HEK293 (cell line): ENCODE measurements around the gene ATF6.

Experiments used
- CTCF ChIA-PET: fragments of 350-600 bp; formaldehyde crosslinking; extraction: SDS; loops from one replicate; lab custom pipeline; 2021; ENCODE audit warnings: antibody characterized with exemption; lab: Yijun Ruan, JAX
- POLR2A ChIA-PET: fragments of 300-600 bp; formaldehyde crosslinking; extraction: SDS; loops from one replicate; lab custom pipeline; 2020; ENCODE audit warnings: antibody characterized with exemption, inconsistent platforms; lab: Yijun Ruan, JAX
- H3K27ac ChIP-seq: fragments of 200-500 bp; sonication (Bioruptor generic); 2 replicates; pipeline ENCODE4 v1.5.1; 2014; ENCODE audit warnings: low read depth, low read length, control low read depth, inconsistent platforms; ENCODE audit errors: extremely low read depth
- H3K36me3 ChIP-seq, 2 experiments: fragments of 200-500 bp in 1 of 2; sonication (Bioruptor generic) in 1 of 2; 1 replicate in 1 of 2; 2 replicates in 1 of 2; pipeline ENCODE4 v1.5.1; 2014 to 2017; ENCODE audit warnings: inconsistent platforms in 2 of 2, low read length in 2 of 2; ENCODE audit not compliant: control insufficient read depth in 2 of 2, insufficient read depth in 1 of 2
- H3K4me1 ChIP-seq: fragments of 200-500 bp; sonication (Bioruptor generic); 2 replicates; pipeline ENCODE4 v1.5.1; 2014; ENCODE audit warnings: mild to moderate bottlenecking, low read length, inconsistent platforms; ENCODE audit not compliant: control insufficient read depth, insufficient read depth
- H3K4me3 ChIP-seq: 2 replicates; pipeline ENCODE4 v1.5.1; 2011; ENCODE audit warnings: low read depth, mild to moderate bottlenecking, control low read depth, low read length, moderate library complexity
- H3K9me3 ChIP-seq: fragments of 200-500 bp; sonication (Bioruptor generic); 2 replicates; pipeline ENCODE4 v1.5.1; 2014; ENCODE audit warnings: low read depth, low read length, inconsistent platforms; ENCODE audit not compliant: control insufficient read depth, insufficient read depth
- RBAK ChIP-seq: fragments of 450-650 bp; formaldehyde crosslinking; IDR thresholded peaks from 2 replicates; pipeline ENCODE4 v1.5.1; 2016; ENCODE audit warnings: missing biosample characterization, missing genetic modification characterization
- REPIN1 ChIP-seq: fragments of 450-650 bp; formaldehyde crosslinking; IDR thresholded peaks from 2 replicates; pipeline ENCODE4 v1.5.1; 2017; ENCODE audit warnings: missing biosample characterization, missing genetic modification characterization, low read depth
- TSHZ1 ChIP-seq: fragments of 450-650 bp; formaldehyde crosslinking; IDR thresholded peaks from 2 replicates; pipeline ENCODE4 v1.5.1; 2016; ENCODE audit warnings: missing biosample characterization, missing genetic modification characterization, borderline replicate concordance
- ZBTB49 ChIP-seq: fragments of 450-650 bp; formaldehyde crosslinking; IDR thresholded peaks from 2 replicates; pipeline ENCODE4 v1.5.1; 2016; ENCODE audit warnings: missing biosample characterization, missing genetic modification characterization, low read depth
- ZEB2 ChIP-seq: fragments of 450-650 bp; formaldehyde crosslinking; IDR thresholded peaks from 2 replicates; pipeline ENCODE4 v1.5.1; 2016; ENCODE audit warnings: missing biosample characterization, missing genetic modification characterization
- ZFP41 ChIP-seq: fragments of 450-650 bp; formaldehyde crosslinking; IDR thresholded peaks from 2 replicates; pipeline ENCODE4 v1.5.1; 2016; ENCODE audit warnings: missing biosample characterization, missing genetic modification characterization, borderline replicate concordance
- ZNF114 ChIP-seq: fragments of 450-650 bp; formaldehyde crosslinking; IDR thresholded peaks from 2 replicates; pipeline ENCODE4 v1.5.0; 2017; ENCODE audit warnings: missing biosample characterization, missing genetic modification characterization
- ZNF157 ChIP-seq: fragments of 450-650 bp; formaldehyde crosslinking; IDR thresholded peaks from 2 replicates; pipeline ENCODE4 v1.5.1; 2016; ENCODE audit warnings: missing biosample characterization, missing genetic modification characterization
- ZNF202 ChIP-seq: fragments of 450-650 bp; formaldehyde crosslinking; IDR thresholded peaks from 2 replicates; pipeline ENCODE4 v1.5.1; 2016; ENCODE audit warnings: missing biosample characterization, missing genetic modification characterization, borderline replicate concordance
- ZNF211 ChIP-seq: fragments of 450-650 bp; formaldehyde crosslinking; IDR thresholded peaks from 2 replicates; pipeline ENCODE4 v1.5.1; 2016; ENCODE audit warnings: low read depth, missing biosample characterization, missing genetic modification characterization
- ZNF248 ChIP-seq: fragments of 450-650 bp; formaldehyde crosslinking; IDR thresholded peaks from 2 replicates; pipeline ENCODE4 v1.5.1; 2017; ENCODE audit warnings: missing biosample characterization, missing genetic modification characterization
- ZNF292 ChIP-seq: fragments of 450-650 bp; formaldehyde crosslinking; IDR thresholded peaks from 2 replicates; pipeline ENCODE4 v1.5.1; 2016; ENCODE audit warnings: low read depth, missing biosample characterization, missing genetic modification characterization, borderline replicate concordance
- ZNF350 ChIP-seq: fragments of 450-650 bp; formaldehyde crosslinking; IDR thresholded peaks from 2 replicates; pipeline ENCODE4 v1.5.0; 2017; ENCODE audit warnings: missing biosample characterization, mild to moderate bottlenecking, missing genetic modification characterization
- ZNF426 ChIP-seq: fragments of 450-650 bp; formaldehyde crosslinking; IDR thresholded peaks from 2 replicates; pipeline ENCODE4 v1.5.1; 2017; ENCODE audit warnings: missing biosample characterization, missing genetic modification characterization, mild to moderate bottlenecking, inconsistent platforms, moderate library complexity
- ZNF544 ChIP-seq: fragments of 450-650 bp; formaldehyde crosslinking; IDR thresholded peaks from 2 replicates; pipeline ENCODE4 v1.5.0; 2017; ENCODE audit warnings: missing biosample characterization, missing genetic modification characterization
- ZNF548 ChIP-seq: fragments of 450-650 bp; formaldehyde crosslinking; IDR thresholded peaks from 2 replicates; pipeline ENCODE4 v1.5.1; 2016; ENCODE audit warnings: missing biosample characterization, missing genetic modification characterization
- ZNF837 ChIP-seq: fragments of 450-650 bp; formaldehyde crosslinking; IDR thresholded peaks from 2 replicates; pipeline ENCODE4 v1.5.1; 2016; ENCODE audit warnings: missing biosample characterization, missing genetic modification characterization
- ZSCAN23 ChIP-seq: fragments of 450-650 bp; formaldehyde crosslinking; IDR thresholded peaks from 2 replicates; pipeline ENCODE4 v1.5.1; 2016; ENCODE audit warnings: missing biosample characterization, missing genetic modification characterization
- TF ChIP-seq, protein P1 (sequence below): fragments of 450-650 bp; formaldehyde crosslinking; IDR thresholded peaks from 2 replicates; pipeline ENCODE4 v1.5.1; 2016; ENCODE audit warnings: missing biosample characterization, missing genetic modification characterization
- TF ChIP-seq, protein P2 (sequence below): fragments of 450-650 bp; formaldehyde crosslinking; IDR thresholded peaks from 2 replicates; pipeline ENCODE4 v1.5.1; 2016; ENCODE audit warnings: missing biosample characterization, missing genetic modification characterization

ATF6 gene

DNA sequence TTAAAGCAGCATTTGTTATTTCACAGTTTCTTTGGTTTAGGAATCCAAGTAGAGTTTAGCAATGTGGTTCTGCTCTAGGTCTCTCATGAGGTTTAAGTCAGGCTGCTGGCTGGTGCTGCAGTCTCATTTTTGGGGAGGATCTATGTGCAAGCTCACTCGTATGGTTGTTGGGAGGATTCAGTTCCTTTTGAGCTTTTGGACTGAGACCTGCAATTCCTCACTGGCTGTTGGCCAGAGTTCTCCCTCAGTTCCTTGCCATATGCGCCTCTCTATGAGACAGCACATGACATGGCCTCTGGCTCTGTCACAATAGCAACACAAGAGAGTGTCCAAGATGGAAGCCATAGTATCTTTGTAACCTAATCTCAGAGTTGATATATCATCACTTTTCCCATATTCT lies 166.5 kb downstream of the ATF6 start:
- Histone ChIP-seq H3K4me1 (no peaks in the 10 kb centered on the region), H3K36me3 (no peaks in the 10 kb centered on the region), H3K27ac (no peak overlapping the region), H3K4me3 (no peak overlapping the region), H3K9me3 (no peaks in the 10 kb centered on the region)
- ChIA-PET CTCF (interaction anchor here (0.9 to 1.0 kb wide), 2 partner anchors 9 to 71 kb away, joined by 3 read pairs; no protein-coding TSS in a partner anchor), POLR2A (no interaction called here)
- TF ChIP-seq ZNF248 (tag by site-specific recombination) (no peak), REPIN1 (tag by site-specific recombination) (no peak), ZEB2 (tag by site-specific recombination) (no peak), ZNF544 (tag by site-specific recombination) (no peak), ZBTB49 (tag by site-specific recombination) (no peak), TSHZ1 (tag by site-specific recombination) (no peak)

DNA sequence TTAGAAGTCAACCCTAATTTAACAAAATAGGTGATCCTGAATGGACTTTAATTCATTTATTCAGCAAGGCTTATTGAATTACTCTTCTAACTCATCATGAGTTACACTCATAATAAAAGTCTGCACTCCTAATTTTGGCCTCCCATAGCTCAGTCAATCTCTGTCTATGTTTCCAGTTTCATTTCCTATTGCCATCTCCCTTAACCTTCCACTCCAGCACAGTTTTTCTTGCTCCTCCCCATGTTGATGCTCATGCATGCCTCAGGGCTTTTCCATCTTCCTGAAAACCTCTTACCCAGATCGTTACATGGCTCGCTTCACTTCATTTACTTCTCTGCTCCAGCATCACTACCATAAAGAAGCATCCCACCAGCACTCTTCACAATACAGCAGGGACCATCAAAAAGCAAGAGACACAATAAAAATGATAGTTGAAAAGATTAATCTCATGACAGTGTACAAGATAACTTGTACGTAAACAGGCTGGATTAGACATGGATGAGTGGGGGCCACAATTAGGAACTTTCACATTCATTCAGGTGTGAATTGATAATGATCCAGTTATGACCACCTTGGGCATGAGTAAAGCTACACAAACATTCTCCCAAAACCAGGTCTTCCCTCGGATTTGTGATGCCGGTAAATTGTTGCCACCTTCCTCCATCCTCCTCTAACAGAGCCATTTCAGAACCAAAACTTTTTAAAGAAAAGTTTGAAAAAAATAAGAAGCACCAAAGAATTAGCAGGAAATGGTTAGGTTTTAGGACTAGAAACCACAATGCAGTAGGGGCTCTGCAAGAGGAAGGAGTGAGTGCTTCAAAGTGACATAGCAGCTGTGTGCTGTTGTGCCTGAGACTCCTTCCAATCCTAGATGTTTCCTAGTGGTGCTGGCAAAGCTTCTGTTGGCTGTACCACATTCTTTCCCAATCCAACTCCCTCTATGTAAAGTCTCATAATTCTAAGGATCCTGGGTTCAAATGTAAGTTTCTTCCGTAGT lies 167.8 kb downstream of the ATF6 start:
- H3K4me1 ChIP-seq, result no peaks in the 10 kb centered on the region
- POLR2A ChIA-PET, result no interaction called here
- H3K9me3 ChIP-seq, result no peaks in the 10 kb centered on the region
- TF ChIP-seq ZNF292 (tag by site-specific recombination) (no peak), ZNF157 (no peak), ZNF114 (tag by site-specific recombination) (no peak), RBAK (tag by site-specific recombination) (no peak)
- TF ChIP-seq, protein P1, sequence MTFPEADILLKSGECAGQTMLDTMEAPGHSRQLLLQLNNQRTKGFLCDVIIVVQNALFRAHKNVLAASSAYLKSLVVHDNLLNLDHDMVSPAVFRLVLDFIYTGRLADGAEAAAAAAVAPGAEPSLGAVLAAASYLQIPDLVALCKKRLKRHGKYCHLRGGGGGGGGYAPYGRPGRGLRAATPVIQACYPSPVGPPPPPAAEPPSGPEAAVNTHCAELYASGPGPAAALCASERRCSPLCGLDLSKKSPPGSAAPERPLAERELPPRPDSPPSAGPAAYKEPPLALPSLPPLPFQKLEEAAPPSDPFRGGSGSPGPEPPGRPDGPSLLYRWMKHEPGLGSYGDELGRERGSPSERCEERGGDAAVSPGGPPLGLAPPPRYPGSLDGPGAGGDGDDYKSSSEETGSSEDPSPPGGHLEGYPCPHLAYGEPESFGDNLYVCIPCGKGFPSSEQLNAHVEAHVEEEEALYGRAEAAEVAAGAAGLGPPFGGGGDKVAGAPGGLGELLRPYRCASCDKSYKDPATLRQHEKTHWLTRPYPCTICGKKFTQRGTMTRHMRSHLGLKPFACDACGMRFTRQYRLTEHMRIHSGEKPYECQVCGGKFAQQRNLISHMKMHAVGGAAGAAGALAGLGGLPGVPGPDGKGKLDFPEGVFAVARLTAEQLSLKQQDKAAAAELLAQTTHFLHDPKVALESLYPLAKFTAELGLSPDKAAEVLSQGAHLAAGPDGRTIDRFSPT, result no peak
- no peaks in the 10 kb centered on the region for H3K36me3 ChIP-seq
- no peak overlapping the region for H3K4me3 ChIP-seq
- CTCF ChIA-PET, result interaction anchor here (0.9 kb wide), 1 partner anchor 10 kb away, joined by 3 read pairs; no protein-coding TSS in a partner anchor
- no peak overlapping the region for H3K27ac ChIP-seq

DNA sequence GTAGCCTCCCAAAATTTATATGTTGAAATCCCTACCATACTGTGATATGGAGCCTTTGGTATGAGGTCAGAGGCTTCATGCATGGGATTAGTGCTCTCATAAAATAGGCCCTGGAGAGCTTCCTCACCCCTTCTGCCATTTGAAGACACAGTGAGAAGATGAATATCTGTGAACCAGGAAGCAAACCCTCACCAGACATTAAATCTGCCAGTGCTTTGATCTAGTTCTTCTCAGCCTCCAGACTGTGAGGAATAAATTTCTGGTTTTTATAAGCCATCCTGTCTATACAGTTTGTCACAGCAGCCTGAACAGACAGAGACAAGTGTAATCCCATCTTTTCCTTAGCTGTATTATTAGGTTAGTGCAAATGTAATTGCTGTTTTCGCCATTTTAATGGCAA lies 169.1 kb downstream of the ATF6 start:
- H3K36me3 ChIP-seq, result no peaks in the 10 kb centered on the region
- ChIA-PET CTCF (interaction anchor here (0.6 to 0.9 kb wide), 2 partner anchors 99 to 152 kb away, joined by 3 read pairs; no protein-coding TSS in a partner anchor), POLR2A (no interaction called here)
- no peak overlapping the region for H3K27ac ChIP-seq
- H3K4me1 ChIP-seq, result no peaks in the 10 kb centered on the region
- H3K4me3 ChIP-seq, result no peak overlapping the region
- H3K9me3 ChIP-seq, result no peaks in the 10 kb centered on the region
- TF ChIP-seq ZNF837 (no peak), ZNF202 (tag by site-specific recombination) (no peak), ZNF211 (no peak), ZNF548 (tag by site-specific recombination) (no peak), ZNF350 (tag by site-specific recombination) (no peak), ZNF426 (tag by site-specific recombination) (no peak), ZFP41 (no peak), ZSCAN23 (no peak)
- TF ChIP-seq, protein P2, sequence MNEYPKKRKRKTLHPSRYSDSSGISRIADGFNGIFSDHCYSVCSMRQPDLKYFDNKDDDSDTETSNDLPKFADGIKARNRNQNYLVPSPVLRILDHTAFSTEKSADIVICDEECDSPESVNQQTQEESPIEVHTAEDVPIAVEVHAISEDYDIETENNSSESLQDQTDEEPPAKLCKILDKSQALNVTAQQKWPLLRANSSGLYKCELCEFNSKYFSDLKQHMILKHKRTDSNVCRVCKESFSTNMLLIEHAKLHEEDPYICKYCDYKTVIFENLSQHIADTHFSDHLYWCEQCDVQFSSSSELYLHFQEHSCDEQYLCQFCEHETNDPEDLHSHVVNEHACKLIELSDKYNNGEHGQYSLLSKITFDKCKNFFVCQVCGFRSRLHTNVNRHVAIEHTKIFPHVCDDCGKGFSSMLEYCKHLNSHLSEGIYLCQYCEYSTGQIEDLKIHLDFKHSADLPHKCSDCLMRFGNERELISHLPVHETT, result no peak
